NCI-H82 treated with DMSO at 0.1 percent for 48 hours (cell line): ENCODE results near the gene IFT80.

Experiments
- DNase-seq: peaks from one replicate; lab custom pipeline; 2025; ENCODE audit not compliant: unreplicated experiment; lab: John Stamatoyannopoulos, UW

IFT80 gene

GRCh38 chr3:160213191-160213590 lies 185.8 kb downstream of the IFT80 start:
- no peak for DNase-seq

- DNase-seq: no peak
Measured at GRCh38 chr3:160210799-160211221, 188.2 kb downstream of the IFT80 start.

GRCh38 chr3:160210341-160210740 lies 188.7 kb downstream of the IFT80 start:
- DNase-seq: no peak
